H9 (cell line): Measurements from ENCODE around the gene VTCN1. TPM values are rescaled to one million over a fixed set of nuclear protein-coding genes. Genes with fewer than 3 reads are reported as not detected.
A peak's percentile ranks its signal among the peaks of the same experiment; 100 is the strongest.

ENCODE experiments used
- DNase-seq: peaks from one replicate; pipeline ENCODE4 v3.0.0-alpha.2; 2017
- H2AFZ ChIP-seq: one replicate; pipeline ENCODE4 v1.6.1; 2013; ENCODE audit warnings: mild to moderate bottlenecking, low read length, control low read depth, moderate library complexity
- H2AK5ac ChIP-seq: 2 replicates; pipeline ENCODE4 v1.6.1; 2013; ENCODE audit warnings: low read length, control low read depth, mixed read lengths; ENCODE audit not compliant: insufficient read length
- H2BK120ac ChIP-seq: one replicate; pipeline ENCODE4 v1.6.1; 2013; ENCODE audit warnings: low read depth, mild to moderate bottlenecking, low read length, control low read depth, inconsistent platforms; ENCODE audit not compliant: poor library complexity, severe bottlenecking
- H2BK12ac ChIP-seq: 2 replicates; pipeline ENCODE4 v1.6.1; 2013; ENCODE audit warnings: low read length, control low read depth, mixed read lengths, low read depth; ENCODE audit not compliant: insufficient read length
- H2BK15ac ChIP-seq: 2 replicates; pipeline ENCODE4 v1.6.1; 2013; ENCODE audit warnings: low read depth, low read length, control low read depth
- H2BK20ac ChIP-seq: one replicate; pipeline ENCODE4 v1.6.1; 2013; ENCODE audit warnings: low read depth, mild to moderate bottlenecking, low read length, control low read depth, inconsistent platforms; ENCODE audit not compliant: poor library complexity, severe bottlenecking
- H2BK5ac ChIP-seq: 2 replicates; pipeline ENCODE4 v1.6.1; 2013; ENCODE audit warnings: low read length, control low read depth, mixed read lengths; ENCODE audit not compliant: insufficient read length
- H3K14ac ChIP-seq: 2 replicates; pipeline ENCODE4 v1.6.1; 2013; ENCODE audit warnings: low read length, control low read depth; ENCODE audit not compliant: insufficient read depth
- H3K18ac ChIP-seq: 2 replicates; pipeline ENCODE4 v1.6.1; 2013; ENCODE audit warnings: low read depth, mild to moderate bottlenecking, mixed read lengths, low read length, control low read depth; ENCODE audit not compliant: insufficient read length
- H3K23ac ChIP-seq: 2 replicates; pipeline ENCODE4 v1.6.1; 2013; ENCODE audit warnings: low read length, control low read depth, mixed read lengths, low read depth; ENCODE audit not compliant: insufficient read length
- H3K23me2 ChIP-seq: 2 replicates; pipeline ENCODE4 v1.6.1; 2013; ENCODE audit warnings: low read depth, mild to moderate bottlenecking, mixed read lengths, low read length, control low read depth; ENCODE audit not compliant: insufficient read length, poor library complexity, severe bottlenecking
- H3K27ac ChIP-seq: 2 replicates; pipeline ENCODE4 v1.5.1; 2013; ENCODE audit warnings: low read length, control low read depth, mixed read lengths, low read depth; ENCODE audit not compliant: insufficient read length
- H3K27me3 ChIP-seq: 2 replicates; pipeline ENCODE4 v1.6.1; 2013; ENCODE audit warnings: low read length, control low read depth, inconsistent platforms; ENCODE audit not compliant: insufficient read depth
- H3K4ac ChIP-seq: 2 replicates; pipeline ENCODE4 v1.6.1; 2013; ENCODE audit warnings: low read depth, mild to moderate bottlenecking, control low read depth, inconsistent platforms, low read length, moderate library complexity
- H3K4me1 ChIP-seq: 2 replicates; pipeline ENCODE4 v1.6.1; 2013; ENCODE audit warnings: low read length, control low read depth, inconsistent platforms; ENCODE audit not compliant: insufficient read depth
- H3K4me2 ChIP-seq: 2 replicates; pipeline ENCODE4 v1.6.1; 2013; ENCODE audit warnings: low read length, control low read depth, mixed read lengths; ENCODE audit not compliant: insufficient read length, insufficient read depth
- H3K56ac ChIP-seq: 2 replicates; pipeline ENCODE4 v1.6.1; 2013; ENCODE audit warnings: low read depth, mild to moderate bottlenecking, mixed read lengths, low read length, control low read depth; ENCODE audit not compliant: insufficient read length
- H3K79me1 ChIP-seq: 2 replicates; pipeline ENCODE4 v1.6.1; 2013; ENCODE audit warnings: low read depth, mild to moderate bottlenecking, moderate library complexity, low read length, control low read depth, inconsistent platforms; ENCODE audit not compliant: insufficient read depth, poor library complexity, severe bottlenecking
- H3K79me2 ChIP-seq: 2 replicates; pipeline ENCODE4 v1.6.1; 2013; ENCODE audit warnings: low read length, control low read depth, inconsistent platforms; ENCODE audit not compliant: insufficient read depth
- H3K9ac ChIP-seq: 2 replicates; pipeline ENCODE4 v1.6.1; 2013; ENCODE audit warnings: low read length, control low read depth, mixed read lengths; ENCODE audit not compliant: insufficient read length; ENCODE audit errors: extremely low read depth
- H3K9me3 ChIP-seq: one replicate; pipeline ENCODE4 v1.6.1; 2013; ENCODE audit warnings: low read depth, low read length, inconsistent platforms; ENCODE audit not compliant: control insufficient read depth
- H3T11ph ChIP-seq: one replicate; pipeline ENCODE4 v1.6.1; 2013; ENCODE audit warnings: mild to moderate bottlenecking, low read length, control low read depth, inconsistent platforms
- H4K20me1 ChIP-seq: one replicate; pipeline ENCODE4 v1.6.1; 2013; ENCODE audit not compliant: control insufficient read depth, insufficient read length, insufficient read depth
- H4K5ac ChIP-seq: 2 replicates; pipeline ENCODE4 v1.6.1; 2013; ENCODE audit warnings: low read depth, mild to moderate bottlenecking, mixed read lengths, low read length, control low read depth; ENCODE audit not compliant: insufficient read length
- H4K8ac ChIP-seq: replicated peaks from 2 replicates; pipeline ENCODE4 v1.6.1; 2013; ENCODE audit warnings: low read length, control low read depth, mixed read lengths, low read depth; ENCODE audit not compliant: insufficient read length
- H4K91ac ChIP-seq: 2 replicates; pipeline ENCODE4 v1.6.1; 2013; ENCODE audit warnings: low read depth, mild to moderate bottlenecking, moderate library complexity, mixed read lengths, low read length, control low read depth; ENCODE audit not compliant: insufficient read length
- H3K27ac Mint-ChIP-seq, 3 experiments: 2 replicates in 2 of 3; 3 replicates in 1 of 3; pipeline ENCODE4 v1.8.0; 2020 to 2021; ENCODE audit warnings: mixed read lengths in 3 of 3, mild to moderate bottlenecking in 1 of 3, moderate library complexity in 1 of 3
- H3K27me3 Mint-ChIP-seq: 2 replicates; pipeline ENCODE4 v1.8.0; 2021; ENCODE audit warnings: low read depth, mild to moderate bottlenecking, moderate library complexity, mixed read lengths
- H3K36me3 Mint-ChIP-seq, 3 experiments: 2 replicates in 2 of 3; 3 replicates in 1 of 3; pipeline ENCODE4 v1.8.0; 2020 to 2021; ENCODE audit warnings: low read depth in 3 of 3, mixed read lengths in 3 of 3; ENCODE audit not compliant: insufficient read depth in 1 of 3
- H3K4me1 Mint-ChIP-seq, 2 experiments: 2 replicates each; pipeline ENCODE4 v1.8.0; 2020; ENCODE audit warnings: mixed read lengths in 2 of 2
- H3K4me3 Mint-ChIP-seq, 2 experiments: 2 replicates in 1 of 2; 3 replicates in 1 of 2; pipeline ENCODE4 v1.8.0; 2020 to 2021; ENCODE audit warnings: mild to moderate bottlenecking in 2 of 2, mixed read lengths in 2 of 2, moderate library complexity in 1 of 2
- H3K9me3 Mint-ChIP-seq, 2 experiments: 2 replicates in 1 of 2; 3 replicates in 1 of 2; pipeline ENCODE4 v1.8.0; 2020; ENCODE audit warnings: mild to moderate bottlenecking in 2 of 2, mixed read lengths in 2 of 2, moderate library complexity in 1 of 2
- CTCF ChIP-seq: fragments of 200-600 bp; sonication (generic); conservative IDR thresholded peaks from 3 replicates; pipeline ENCODE4 v1.8.0; 2021; ENCODE audit warnings: antibody characterized with exemption, mild to moderate bottlenecking
- WGBS: extraction: QIAGEN DNeasy Blood & Tissue Kit; methylation state at CpG from one replicate; pipeline ENCODE4 v1.1.7; 2013; ENCODE audit warnings: missing lambda C conversion rate, low lambda C conversion rate, mixed read lengths; ENCODE audit not compliant: insufficient read length; ENCODE audit errors: extremely low coverage; 5-methylcytosine and 5-hydroxymethylcytosine counted together
- total RNA-seq: library from RNA; stranded (reverse); gene quantifications from 2 replicates; pipeline ENCODE4 v1.2.1, GENCODE V29; 2021

Gene VTCN1
- total RNA-seq, 1 experiment from 2014 or later, result 0.33 TPM

GRCh38 chr1:117121589-117122329, 89.0 kb downstream of the VTCN1 start, which contains the start of gene TRIM45:
TSS of gene TRIM45 (minus strand) at chr1:117121749. CDS start at chr1:117121201, 548 bp downstream.
- Mint-ChIP-seq H3K4me3 (peak within 1 kb of the TSS; percentile 82 to 87), H3K9me3 (peaks cover 0 to 2% of the 10 kb centered on the region in 2 experiments; a peak in 1 of 5 replicates), H3K36me3 (peaks cover 5 to 22% (median 18%) of the 10 kb centered on the region in 3 experiments; a peak in 6 of 7 replicates), H3K4me1 (peaks cover 19 to 22% of the 10 kb centered on the region in 2 experiments), H3K27me3 (no peaks in the 10 kb centered on the region; the same call in 1 of the 2 replicates), H3K27ac (peak within 1 kb of the TSS; percentile 30 to 88 (median 81); a peak in 5 of 7 replicates)
- Histone ChIP-seq H3K79me2 (no peaks in the 10 kb centered on the region), H3K9me3 (no peaks in the 10 kb centered on the region), H4K91ac (no peak within 1 kb of the TSS), H3K27me3 (no peaks in the 10 kb centered on the region), H2BK120ac (peak within 1 kb of the TSS; percentile 10), H3K23me2 (peaks cover 8% of the 10 kb centered on the region), H3K4me1 (no peaks in the 10 kb centered on the region), H3K79me1 (no peaks in the 10 kb centered on the region), H2AFZ (no peak within 1 kb of the TSS), H3T11ph (no peak within 1 kb of the TSS), H2BK15ac (no peak within 1 kb of the TSS), H2BK5ac (no peak within 1 kb of the TSS), H2BK20ac (no peak within 1 kb of the TSS), H3K18ac (peak within 1 kb of the TSS; percentile 83), H4K8ac (no peak within 1 kb of the TSS), H3K27ac (no peak within 1 kb of the TSS), H3K14ac (peak within 1 kb of the TSS; percentile 85), H3K4me2 (peak within 1 kb of the TSS; percentile 53), H3K23ac (no peak within 1 kb of the TSS), H4K5ac (no peak within 1 kb of the TSS), H2AK5ac (no peak within 1 kb of the TSS), H2BK12ac (no peak within 1 kb of the TSS), H3K9ac (peak within 1 kb of the TSS; percentile 71), H4K20me1 (no peaks in the 10 kb centered on the region), H3K56ac (no peak within 1 kb of the TSS), H3K4ac (no peak within 1 kb of the TSS)
- peak; percentile 96 for DNase-seq
- TF ChIP-seq CTCF, result peak; percentile 78
- no CpG with 5 or more reads among the region's 71 CpGs for WGBS
